Measurements from ENCODE around the gene DDI1. TPM values are rescaled to one million over a fixed set of nuclear protein-coding genes. Genes with fewer than 3 reads are reported as not detected.
A peak's percentile ranks its signal among the peaks of the same experiment; 100 is the strongest.

DDI1 gene
- total and polyA plus RNA-seq, 2 experiments from 2014 or later: 0.13 TPM; not detected in 1

GRCh38 chr11:104041792-104042191, 5.4 kb downstream of the DDI1 start (continued):
- TF ChIP-seq EZH2 (IDR thresholded peaks at IDR 0.05; ENCODE audit: low read depth, unreplicated experiment) (no peak), STAT1 (IDR thresholded peaks at IDR 0.05; ENCODE audit: unreplicated experiment) (no peak), CREB1 (CRISPR knock-in tag; IDR thresholded peaks at IDR 0.05; ENCODE audit: low read depth) (no peak), JUNB (IDR thresholded peaks at IDR 0.05; ENCODE audit: unreplicated experiment) (no peak)

- no peak for TF ChIP-seq ZNF114 (CRISPR knock-in tag; IDR thresholded peaks at IDR 0.05)
- no peak for TF ChIP-seq POLR2AphosphoS5 (IDR thresholded peaks at IDR 0.05; ENCODE audit: low read depth)
- no peak for TF ChIP-seq NANOG (IDR thresholded peaks at IDR 0.05; ENCODE audit: borderline replicate concordance)
- Mint-ChIP-seq H3K4me3 (no peak overlapping the region), H3K27me3 (ENCODE audit: insufficient read depth, low read depth, poor library complexity) (no peaks in the 10 kb centered on the region), H3K9me3 (no peaks in the 10 kb centered on the region; the same call in 2 of the 3 replicates), H3K4me1 (0 out of 3 replicates have a peak, but pooled peaks cover 2% of the 10 kb centered on the region), H3K27ac (no peak overlapping the region), H3K36me3 (ENCODE audit: low read depth) (no peaks in the 10 kb centered on the region)
- no peaks in the 10 kb centered on the region for H3F3A ChIP-seq (replicated peaks; ENCODE audit: low read depth)
- no peak for ATAC-seq
- no peak overlapping the region for H2AFZ ChIP-seq
- no peak for DNase-seq (ENCODE audit: low spot score)
- H3K27me3 ChIP-seq (ENCODE audit: insufficient read depth): no peaks in the 10 kb centered on the region
- no peaks in the 10 kb centered on the region for H4K20me1 ChIP-seq (replicated peaks; ENCODE audit: insufficient read depth)
- no peaks in the 10 kb centered on the region for H3K4me1 ChIP-seq (ENCODE audit: insufficient read depth)
- no peak overlapping the region for H3K27ac ChIP-seq (ENCODE audit: low read depth)
- H3K79me2 ChIP-seq (replicated peaks; ENCODE audit: insufficient read depth): no peaks in the 10 kb centered on the region
- H3K4me3 ChIP-seq: no peak overlapping the region
- H3K9me2 ChIP-seq (ENCODE audit: insufficient read depth): no peaks in the 10 kb centered on the region
- H3K36me3 ChIP-seq (ENCODE audit: insufficient read depth): no peaks in the 10 kb centered on the region
- H3K4me2 ChIP-seq: no peak overlapping the region
Observed at GRCh38 chr11:104043142-104043541, 6.7 kb downstream of the DDI1 start.

GRCh38 chr11:104043678-104044239, 7.3 kb downstream of the DDI1 start:
- Mint-ChIP-seq H3K9me3 (no peaks in the 10 kb centered on the region; the same call in 2 of the 3 replicates), H3K27ac (peak overlapping the region; percentile 74; the same call in 1 of the 2 replicates), H3K4me1 (0 out of 3 replicates have a peak, but pooled peaks cover 2% of the 10 kb centered on the region), H3K27me3 (ENCODE audit: insufficient read depth, low read depth, poor library complexity) (no peaks in the 10 kb centered on the region), H3K4me3 (no peak overlapping the region), H3K36me3 (ENCODE audit: low read depth) (no peaks in the 10 kb centered on the region)
- no peaks in the 10 kb centered on the region for H3K4me1 ChIP-seq (ENCODE audit: insufficient read depth)
- no peaks in the 10 kb centered on the region for H3K36me3 ChIP-seq (ENCODE audit: insufficient read depth)
- H4K20me1 ChIP-seq (replicated peaks; ENCODE audit: insufficient read depth): no peaks in the 10 kb centered on the region
- H3K79me2 ChIP-seq (replicated peaks; ENCODE audit: insufficient read depth): no peaks in the 10 kb centered on the region
- DNase-seq (ENCODE audit: low spot score) (no peak), ATAC-seq (no peak)
- H3K27ac ChIP-seq (ENCODE audit: low read depth): no peak overlapping the region
- H2AFZ ChIP-seq: no peak overlapping the region
- no peaks in the 10 kb centered on the region for H3K9me2 ChIP-seq (ENCODE audit: insufficient read depth)
- no peaks in the 10 kb centered on the region for H3F3A ChIP-seq (replicated peaks; ENCODE audit: low read depth)
- no peak overlapping the region for H3K4me3 ChIP-seq
- no peak overlapping the region for H3K4me2 ChIP-seq
- no peaks in the 10 kb centered on the region for H3K27me3 ChIP-seq (ENCODE audit: insufficient read depth)
- TF ChIP-seq REST (IDR thresholded peaks at IDR 0.05; ENCODE audit: unreplicated experiment): no peak
- no peak for TF ChIP-seq ETS1 (IDR thresholded peaks at IDR 0.05)
- no peak for TF ChIP-seq CREB1 (CRISPR knock-in tag; IDR thresholded peaks at IDR 0.05; ENCODE audit: low read depth)
- TF ChIP-seq JUNB (IDR thresholded peaks at IDR 0.05; ENCODE audit: unreplicated experiment): no peak
- no peak for TF ChIP-seq ZNF331 (CRISPR knock-in tag; IDR thresholded peaks at IDR 0.05; ENCODE audit: low read depth)
- TF ChIP-seq ZNF114 (CRISPR knock-in tag; IDR thresholded peaks at IDR 0.05): no peak
- no peak for TF ChIP-seq EZH2phosphoT487 (IDR thresholded peaks at IDR 0.05; ENCODE audit: unreplicated experiment)
- TF ChIP-seq EZH2 (IDR thresholded peaks at IDR 0.05; ENCODE audit: low read depth, unreplicated experiment): no peak
- TF ChIP-seq NANOG (IDR thresholded peaks at IDR 0.05; ENCODE audit: borderline replicate concordance): no peak

All from GM23338 (cell line).